M059J (cell line): Measurements from ENCODE around the gene GNL3L. TPM values are rescaled to one million over a fixed set of nuclear protein-coding genes. Genes with fewer than 3 reads are reported as not detected.
"Not testable (repeated sequence)": the region's sequence is repeated elsewhere in the genome, so short reads cannot be mapped to it uniquely, and the experiment has no call there.

Experiments
- DNase-seq: peaks from one replicate; pipeline ENCODE4 v3.0.0-alpha.2; 2012; ENCODE audit warnings: low read depth
- total RNA-seq: library from RNA; depleted of rRNA; stranded (reverse); fragments of >200 nt; shearing (Covaris generic); gene quantifications from 2 replicates; pipeline ENCODE4 v1.2.3, GENCODE V29; 2014; rRNA removed

GNL3L gene, protein sequence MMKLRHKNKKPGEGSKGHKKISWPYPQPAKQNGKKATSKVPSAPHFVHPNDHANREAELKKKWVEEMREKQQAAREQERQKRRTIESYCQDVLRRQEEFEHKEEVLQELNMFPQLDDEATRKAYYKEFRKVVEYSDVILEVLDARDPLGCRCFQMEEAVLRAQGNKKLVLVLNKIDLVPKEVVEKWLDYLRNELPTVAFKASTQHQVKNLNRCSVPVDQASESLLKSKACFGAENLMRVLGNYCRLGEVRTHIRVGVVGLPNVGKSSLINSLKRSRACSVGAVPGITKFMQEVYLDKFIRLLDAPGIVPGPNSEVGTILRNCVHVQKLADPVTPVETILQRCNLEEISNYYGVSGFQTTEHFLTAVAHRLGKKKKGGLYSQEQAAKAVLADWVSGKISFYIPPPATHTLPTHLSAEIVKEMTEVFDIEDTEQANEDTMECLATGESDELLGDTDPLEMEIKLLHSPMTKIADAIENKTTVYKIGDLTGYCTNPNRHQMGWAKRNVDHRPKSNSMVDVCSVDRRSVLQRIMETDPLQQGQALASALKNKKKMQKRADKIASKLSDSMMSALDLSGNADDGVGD
- total RNA-seq = 23.7 and 36.3 TPM in 2 replicates

- DNase-seq = peak; percentile 87
These were observed at the start of gene GNL3L for GRCh38 chrX:54529552-54530356. Gene GNL3L, plus strand, starts transcription at chrX:54530219. Its CDS starts 2,348 bp downstream, at chrX:54532567.

- DNase-seq = no peak
These were observed 47.0 kb upstream of the GNL3L start for GRCh38 chrX:54482839-54483593.

- no peak for DNase-seq
These were observed 46.1 kb upstream of the GNL3L start for GRCh38 chrX:54483946-54484345.

GRCh38 chrX:54484666-54485065 is 45.4 kb upstream of the GNL3L start:
- DNase-seq = no peak

GRCh38 chrX:54489819-54490218 is 40.2 kb upstream of the GNL3L start:
- not testable (repeated sequence) for DNase-seq

DNA sequence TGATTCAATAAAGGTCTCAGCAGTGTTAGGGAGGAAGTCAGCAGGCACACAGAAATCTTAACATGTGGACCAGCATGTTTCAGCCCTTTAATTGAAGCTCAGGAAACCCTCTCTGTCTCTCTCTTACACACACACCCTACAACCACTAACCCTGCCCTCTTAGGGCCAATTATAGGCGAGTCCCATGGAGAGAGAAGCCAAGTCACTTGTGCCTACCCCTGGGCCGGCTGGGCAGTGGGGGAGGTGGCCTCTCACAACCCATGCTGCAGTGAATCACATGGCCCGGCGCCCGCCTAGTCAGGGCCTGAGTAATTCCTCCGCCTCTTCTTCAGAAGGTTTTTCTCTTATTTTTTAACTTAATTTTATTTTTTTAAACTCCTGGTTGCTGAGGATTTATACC is 37.7 kb upstream of the GNL3L start:
- peak; percentile 60 for DNase-seq

DNA sequence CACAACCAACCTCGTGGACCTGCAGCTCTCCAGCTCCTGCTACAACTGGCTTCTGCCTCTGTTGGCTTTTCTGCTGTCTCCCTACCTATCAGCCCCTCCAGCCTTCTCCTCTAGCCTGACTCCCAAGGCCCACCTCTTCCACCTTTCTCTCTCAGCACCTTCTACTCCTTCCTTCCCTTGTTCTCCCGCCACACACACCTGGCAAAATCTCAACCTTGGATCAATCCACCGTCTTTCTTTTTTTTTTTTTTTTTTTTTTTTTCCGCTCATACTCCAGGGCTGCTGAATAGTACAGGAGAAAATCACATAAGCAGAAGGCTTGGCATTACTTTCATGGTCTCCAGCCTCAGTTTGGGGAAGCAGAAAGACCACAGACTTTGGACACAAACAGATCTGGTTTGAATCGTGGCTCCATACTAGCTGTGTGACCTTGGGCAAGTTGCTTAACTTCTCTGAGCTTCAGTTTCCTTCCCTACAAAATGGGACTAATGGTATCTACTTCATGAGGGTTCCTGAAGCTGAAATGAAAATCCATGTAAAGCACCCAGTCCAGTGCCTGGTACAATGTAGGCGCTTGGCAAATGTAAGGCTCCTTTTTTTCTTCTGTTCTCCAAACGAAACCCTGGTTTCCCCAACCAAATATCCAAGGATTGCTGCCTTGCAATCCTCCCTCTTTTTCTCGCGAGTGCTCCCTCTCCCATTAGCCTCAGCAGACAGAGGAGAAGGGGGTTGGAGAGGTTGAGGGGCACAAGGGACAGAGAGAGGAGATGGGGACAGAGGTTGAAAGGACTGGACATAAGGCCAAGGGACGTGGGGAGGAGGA is 35.6 kb upstream of the GNL3L start:
- no peak for DNase-seq

DNA sequence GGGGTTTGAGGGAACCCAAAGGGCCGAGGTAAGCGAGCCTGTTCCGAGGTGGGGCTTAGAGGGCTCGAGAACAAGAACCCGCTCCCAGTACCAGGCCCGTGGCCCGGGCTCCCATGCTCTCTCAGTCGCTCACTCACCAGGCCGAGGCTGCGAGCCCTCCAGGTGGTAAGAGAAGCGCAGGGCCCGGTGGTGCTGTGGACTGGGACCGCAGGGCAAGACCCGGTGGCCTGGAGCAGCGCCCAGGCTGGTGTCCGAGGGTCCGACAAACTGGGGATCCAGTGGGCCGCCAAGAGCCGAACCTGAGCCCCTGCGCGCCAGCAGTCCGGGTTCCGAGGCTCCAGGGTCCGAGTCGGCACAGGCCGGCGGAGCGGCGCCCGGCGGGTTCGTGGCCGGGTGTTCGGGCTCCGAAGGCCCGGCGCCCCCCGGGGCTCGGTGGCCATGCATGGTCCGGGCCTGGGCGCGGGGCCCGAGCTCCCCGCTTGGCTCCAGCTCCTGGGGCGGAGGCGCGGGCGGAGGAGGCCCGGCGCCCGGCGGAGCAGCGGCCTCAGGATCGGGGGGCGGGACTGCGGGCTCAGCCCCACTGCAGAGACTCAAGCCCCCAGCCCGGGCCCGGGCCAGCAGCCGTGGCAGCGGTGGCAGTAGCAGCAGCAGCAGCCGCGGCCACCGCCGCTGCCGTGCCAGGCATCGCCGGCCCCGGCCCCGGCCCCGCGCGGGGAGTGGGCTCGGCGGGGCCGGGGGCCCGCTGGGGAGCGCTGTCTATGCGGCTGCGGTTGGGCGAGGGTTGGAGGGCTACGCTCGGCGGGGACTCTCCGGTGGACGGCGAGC is 34.8 kb upstream of the GNL3L start:
- peak; percentile 47 for DNase-seq

- DNase-seq = peak; percentile 59
These were observed 34.1 kb upstream of the GNL3L start, which contains the start of gene FGD1 for GRCh38 chrX:54495814-54496516. Gene FGD1, minus strand, starts transcription at chrX:54496234. Its CDS starts 802 bp downstream, at chrX:54495432.

GRCh38 chrX:54496517-54496852 is 33.5 kb upstream of the GNL3L start:
- DNase-seq = no peak

DNA sequence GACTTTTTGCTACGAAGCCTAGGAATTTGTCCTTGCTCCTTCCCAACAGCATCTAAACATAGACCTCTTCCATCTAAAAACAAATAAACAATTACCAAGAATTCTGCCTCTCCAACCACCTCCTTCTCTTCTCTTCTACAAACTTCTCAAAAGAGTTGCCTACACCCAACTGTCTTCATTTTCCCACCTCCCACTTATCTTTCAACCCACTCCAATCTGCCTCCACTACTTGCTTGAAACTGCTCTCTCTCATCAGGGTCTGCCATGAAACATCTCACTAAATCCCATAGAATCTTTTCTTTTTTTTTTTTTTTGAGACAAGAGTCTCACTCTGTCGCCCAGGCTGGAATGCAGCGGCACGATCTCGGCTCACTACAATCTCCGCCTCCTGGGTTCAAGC is 33.1 kb upstream of the GNL3L start:
- no peak for DNase-seq

- DNase-seq = peak; percentile 14
These were observed 20.6 kb upstream of the GNL3L start for GRCh38 chrX:54509400-54509799.

- DNase-seq = no peak
These were observed 868 bp upstream of the GNL3L start for GRCh38 chrX:54529151-54529550.

GRCh38 chrX:54530357-54530900 is 410 bp downstream of the GNL3L start:
- DNase-seq = peak; percentile 2

DNA sequence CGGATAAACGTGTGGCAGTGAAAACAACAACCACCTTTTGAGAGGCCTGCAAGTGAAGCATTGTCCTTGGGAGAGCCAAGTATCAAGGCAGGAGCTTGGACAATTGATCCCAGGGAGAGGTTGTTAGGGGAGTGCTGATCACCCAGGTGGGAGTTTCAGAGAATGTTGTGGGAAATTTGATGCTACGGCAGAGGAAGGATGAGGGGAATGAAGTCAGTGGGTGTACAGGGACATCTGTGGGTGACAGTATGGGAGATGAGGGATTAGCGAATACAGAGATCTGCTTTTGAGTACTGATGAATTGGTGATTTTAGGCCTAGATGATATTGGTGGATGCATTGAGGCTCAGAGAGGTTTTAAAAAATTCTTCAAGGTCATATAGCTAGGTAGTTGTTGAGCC is 4.3 kb downstream of the GNL3L start:
- no peak for DNase-seq

DNA sequence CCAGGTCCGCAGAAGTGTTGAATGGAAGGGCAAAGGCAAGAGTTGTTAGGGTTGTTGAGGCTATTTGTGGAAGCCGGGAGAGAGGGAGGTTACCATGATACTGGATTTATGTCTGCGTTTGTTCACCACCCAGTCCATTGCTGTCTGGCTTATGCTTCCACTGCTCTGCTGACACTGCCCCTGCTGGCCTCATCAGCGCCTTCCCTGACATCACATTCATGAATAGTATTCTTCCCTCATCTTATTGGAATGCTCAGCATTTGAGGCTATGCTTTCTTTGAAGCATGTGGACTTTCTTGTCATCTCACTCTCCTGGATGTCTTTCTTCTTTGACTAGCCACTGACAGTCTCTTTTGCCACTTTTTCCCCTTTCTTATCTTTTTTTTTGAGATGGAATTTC is 10.3 kb downstream of the GNL3L start:
- DNase-seq = peak; percentile 10

- DNase-seq = not testable (repeated sequence)
These were observed 12.2 kb downstream of the GNL3L start for GRCh38 chrX:54542239-54542638.

GRCh38 chrX:54550821-54551220 is 20.8 kb downstream of the GNL3L start:
- DNase-seq = no peak

DNA sequence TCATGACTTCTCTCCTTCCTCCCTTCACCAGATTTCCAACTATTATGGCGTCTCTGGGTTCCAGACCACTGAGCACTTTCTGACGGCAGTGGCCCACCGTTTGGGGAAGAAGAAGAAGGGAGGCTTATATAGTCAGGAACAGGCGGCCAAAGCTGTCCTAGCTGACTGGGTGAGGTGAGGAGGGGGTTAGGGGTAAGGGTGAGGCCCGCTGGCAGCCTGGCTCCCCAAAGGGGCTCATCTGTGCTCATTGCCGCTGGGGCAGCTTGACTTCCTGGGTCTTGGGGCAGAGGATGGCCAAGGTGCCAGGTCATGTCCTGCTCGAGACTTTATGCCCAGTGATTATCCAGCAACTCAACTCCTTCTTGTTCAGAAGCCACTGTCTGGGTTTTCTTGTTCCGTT is 21.8 kb downstream of the GNL3L start:
- DNase-seq = no peak
